ENCODE data around the gene KIAA1671. TPM values are rescaled to one million over a fixed set of nuclear protein-coding genes. Genes with fewer than 3 reads are reported as not detected.
A peak's percentile ranks its signal among the peaks of the same experiment; 100 is the strongest.

KIAA1671 gene
- total and polyA plus RNA-seq, 2 of the 13 experiments (the other 11 are each of a cell fraction or from before 2014, with no cell fraction given), result 13.5 to 13.6 TPM

DNA sequence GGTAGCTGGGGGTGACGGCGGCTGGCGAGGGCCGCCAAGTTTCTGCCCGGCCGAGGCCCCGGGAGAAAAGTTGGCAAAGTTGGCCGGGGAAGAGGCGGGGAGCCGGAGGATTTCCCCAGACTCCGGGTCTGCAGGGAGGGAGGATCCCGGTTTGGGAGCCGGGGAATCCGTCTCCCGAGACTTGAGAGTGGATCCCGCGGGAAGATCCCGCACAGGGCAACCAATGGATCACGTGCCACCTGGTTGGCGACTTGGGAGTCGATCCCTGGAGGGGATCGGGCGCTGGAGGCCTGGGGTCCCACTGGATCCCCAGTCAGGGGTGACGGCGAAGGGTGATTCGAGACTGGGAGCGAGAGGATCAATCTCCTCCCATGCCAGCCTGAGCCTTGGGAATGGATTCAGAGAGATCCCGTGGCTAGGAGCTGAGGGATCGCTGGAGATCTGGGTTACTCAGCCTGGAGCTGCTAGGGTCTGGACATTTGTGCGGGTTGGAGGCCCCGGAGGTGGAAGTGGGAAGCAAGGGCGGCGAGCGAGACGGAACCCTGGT, 394 bp downstream of the KIAA1671 start (continued):
- TF ChIP-seq, protein P1, sequence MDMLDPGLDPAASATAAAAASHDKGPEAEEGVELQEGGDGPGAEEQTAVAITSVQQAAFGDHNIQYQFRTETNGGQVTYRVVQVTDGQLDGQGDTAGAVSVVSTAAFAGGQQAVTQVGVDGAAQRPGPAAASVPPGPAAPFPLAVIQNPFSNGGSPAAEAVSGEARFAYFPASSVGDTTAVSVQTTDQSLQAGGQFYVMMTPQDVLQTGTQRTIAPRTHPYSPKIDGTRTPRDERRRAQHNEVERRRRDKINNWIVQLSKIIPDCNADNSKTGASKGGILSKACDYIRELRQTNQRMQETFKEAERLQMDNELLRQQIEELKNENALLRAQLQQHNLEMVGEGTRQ (IDR thresholded peaks at IDR 0.05; ENCODE audit: low read depth, low read length), result peak; percentile 65
- TF ChIP-seq, protein P1 (CRISPR knock-in tag; IDR thresholded peaks at IDR 0.05; ENCODE audit: borderline replicate concordance), result peak; percentile 79; the same call in 1 of the 2 replicates
- peak; percentile 33; the same call in 1 of the 2 replicates for TF ChIP-seq PHF8 (CRISPR knock-in tag; IDR thresholded peaks at IDR 0.05)
- TF ChIP-seq, protein P2, sequence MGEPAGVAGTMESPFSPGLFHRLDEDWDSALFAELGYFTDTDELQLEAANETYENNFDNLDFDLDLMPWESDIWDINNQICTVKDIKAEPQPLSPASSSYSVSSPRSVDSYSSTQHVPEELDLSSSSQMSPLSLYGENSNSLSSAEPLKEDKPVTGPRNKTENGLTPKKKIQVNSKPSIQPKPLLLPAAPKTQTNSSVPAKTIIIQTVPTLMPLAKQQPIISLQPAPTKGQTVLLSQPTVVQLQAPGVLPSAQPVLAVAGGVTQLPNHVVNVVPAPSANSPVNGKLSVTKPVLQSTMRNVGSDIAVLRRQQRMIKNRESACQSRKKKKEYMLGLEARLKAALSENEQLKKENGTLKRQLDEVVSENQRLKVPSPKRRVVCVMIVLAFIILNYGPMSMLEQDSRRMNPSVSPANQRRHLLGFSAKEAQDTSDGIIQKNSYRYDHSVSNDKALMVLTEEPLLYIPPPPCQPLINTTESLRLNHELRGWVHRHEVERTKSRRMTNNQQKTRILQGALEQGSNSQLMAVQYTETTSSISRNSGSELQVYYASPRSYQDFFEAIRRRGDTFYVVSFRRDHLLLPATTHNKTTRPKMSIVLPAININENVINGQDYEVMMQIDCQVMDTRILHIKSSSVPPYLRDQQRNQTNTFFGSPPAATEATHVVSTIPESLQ (CRISPR knock-in tag; conservative IDR thresholded peaks at IDR 0.05), result no peak
- peak; percentile 39 for TF ChIP-seq AGO1 (IDR thresholded peaks at IDR 0.05; ENCODE audit: low read depth, low read length, poor library complexity, severe bottlenecking)
- TF ChIP-seq MTF1 (CRISPR knock-in tag; IDR thresholded peaks at IDR 0.05), result 0 out of 2 replicates have a peak, but pooled peaks have one; percentile 55
- TF ChIP-seq, protein P3, sequence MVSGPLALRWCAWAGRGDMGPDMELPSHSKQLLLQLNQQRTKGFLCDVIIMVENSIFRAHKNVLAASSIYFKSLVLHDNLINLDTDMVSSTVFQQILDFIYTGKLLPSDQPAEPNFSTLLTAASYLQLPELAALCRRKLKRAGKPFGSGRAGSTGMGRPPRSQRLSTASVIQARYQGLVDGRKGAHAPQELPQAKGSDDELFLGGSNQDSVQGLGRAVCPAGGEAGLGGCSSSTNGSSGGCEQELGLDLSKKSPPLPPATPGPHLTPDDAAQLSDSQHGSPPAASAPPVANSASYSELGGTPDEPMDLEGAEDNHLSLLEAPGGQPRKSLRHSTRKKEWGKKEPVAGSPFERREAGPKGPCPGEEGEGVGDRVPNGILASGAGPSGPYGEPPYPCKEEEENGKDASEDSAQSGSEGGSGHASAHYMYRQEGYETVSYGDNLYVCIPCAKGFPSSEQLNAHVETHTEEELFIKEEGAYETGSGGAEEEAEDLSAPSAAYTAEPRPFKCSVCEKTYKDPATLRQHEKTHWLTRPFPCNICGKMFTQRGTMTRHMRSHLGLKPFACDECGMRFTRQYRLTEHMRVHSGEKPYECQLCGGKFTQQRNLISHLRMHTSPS (CRISPR knock-in tag; IDR thresholded peaks at IDR 0.05; ENCODE audit: low read depth), result no peak
- TF ChIP-seq, protein P4, sequence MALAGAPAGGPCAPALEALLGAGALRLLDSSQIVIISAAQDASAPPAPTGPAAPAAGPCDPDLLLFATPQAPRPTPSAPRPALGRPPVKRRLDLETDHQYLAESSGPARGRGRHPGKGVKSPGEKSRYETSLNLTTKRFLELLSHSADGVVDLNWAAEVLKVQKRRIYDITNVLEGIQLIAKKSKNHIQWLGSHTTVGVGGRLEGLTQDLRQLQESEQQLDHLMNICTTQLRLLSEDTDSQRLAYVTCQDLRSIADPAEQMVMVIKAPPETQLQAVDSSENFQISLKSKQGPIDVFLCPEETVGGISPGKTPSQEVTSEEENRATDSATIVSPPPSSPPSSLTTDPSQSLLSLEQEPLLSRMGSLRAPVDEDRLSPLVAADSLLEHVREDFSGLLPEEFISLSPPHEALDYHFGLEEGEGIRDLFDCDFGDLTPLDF (CRISPR knock-in tag; IDR thresholded peaks at IDR 0.05), result 0 out of 2 replicates have a peak, but pooled peaks have one; percentile 39
- no peak for TF ChIP-seq TOPORS (CRISPR knock-in tag; IDR thresholded peaks at IDR 0.05)
- 0 out of 2 replicates have a peak, but pooled peaks have one; percentile 20 for TF ChIP-seq POLR2G (IDR thresholded peaks at IDR 0.05; ENCODE audit: low read depth, low read length)
- peak; percentile 46; the same call in 1 of the 2 replicates for TF ChIP-seq CHCHD3 (CRISPR knock-in tag; IDR thresholded peaks at IDR 0.05)
- TF ChIP-seq ZNF766 (CRISPR knock-in tag; IDR thresholded peaks at IDR 0.05; ENCODE audit: borderline replicate concordance), result peak; percentile 66
- TF ChIP-seq FOXC1 (CRISPR knock-in tag; IDR thresholded peaks at IDR 0.05; ENCODE audit: borderline replicate concordance), result peak; percentile 48; the same call in 1 of the 2 replicates
- TF ChIP-seq, protein P5, sequence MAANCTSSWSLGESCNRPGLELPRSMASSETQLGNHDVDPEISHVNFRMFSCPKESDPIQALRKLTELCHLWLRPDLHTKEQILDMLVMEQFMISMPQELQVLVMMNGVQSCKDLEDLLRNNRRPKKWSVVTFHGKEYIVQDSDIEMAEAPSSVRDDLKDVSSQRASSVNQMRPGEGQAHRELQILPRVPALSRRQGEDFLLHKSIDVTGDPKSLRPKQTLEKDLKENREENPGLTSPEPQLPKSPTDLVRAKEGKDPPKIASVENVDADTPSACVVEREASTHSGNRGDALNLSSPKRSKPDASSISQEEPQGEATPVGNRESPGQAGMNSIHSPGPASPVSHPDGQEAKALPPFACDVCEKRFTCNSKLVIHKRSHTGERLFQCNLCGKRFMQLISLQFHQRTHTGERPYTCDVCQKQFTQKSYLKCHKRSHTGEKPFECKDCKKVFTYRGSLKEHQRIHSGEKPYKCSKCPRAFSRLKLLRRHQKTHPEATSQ (CRISPR knock-in tag; IDR thresholded peaks at IDR 0.05; ENCODE audit: borderline replicate concordance), result 0 out of 2 replicates have a peak, but pooled peaks have one; percentile 37
- 0 out of 2 replicates have a peak, but pooled peaks have one; percentile 44 for TF ChIP-seq ZNF747 (CRISPR knock-in tag; IDR thresholded peaks at IDR 0.05; ENCODE audit: borderline replicate concordance)
- no peak for TF ChIP-seq RARG (CRISPR knock-in tag; IDR thresholded peaks at IDR 0.05; ENCODE audit: low read depth)
- TF ChIP-seq ZNF614 (CRISPR knock-in tag; IDR thresholded peaks at IDR 0.05; ENCODE audit: borderline replicate concordance), result no peak
- TF ChIP-seq, protein P6, sequence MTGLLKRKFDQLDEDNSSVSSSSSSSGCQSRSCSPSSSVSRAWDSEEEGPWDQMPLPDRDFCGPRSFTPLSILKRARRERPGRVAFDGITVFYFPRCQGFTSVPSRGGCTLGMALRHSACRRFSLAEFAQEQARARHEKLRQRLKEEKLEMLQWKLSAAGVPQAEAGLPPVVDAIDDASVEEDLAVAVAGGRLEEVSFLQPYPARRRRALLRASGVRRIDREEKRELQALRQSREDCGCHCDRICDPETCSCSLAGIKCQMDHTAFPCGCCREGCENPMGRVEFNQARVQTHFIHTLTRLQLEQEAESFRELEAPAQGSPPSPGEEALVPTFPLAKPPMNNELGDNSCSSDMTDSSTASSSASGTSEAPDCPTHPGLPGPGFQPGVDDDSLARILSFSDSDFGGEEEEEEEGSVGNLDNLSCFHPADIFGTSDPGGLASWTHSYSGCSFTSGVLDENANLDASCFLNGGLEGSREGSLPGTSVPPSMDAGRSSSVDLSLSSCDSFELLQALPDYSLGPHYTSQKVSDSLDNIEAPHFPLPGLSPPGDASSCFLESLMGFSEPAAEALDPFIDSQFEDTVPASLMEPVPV (CRISPR knock-in tag; IDR thresholded peaks at IDR 0.05), result 0 out of 2 replicates have a peak, but pooled peaks have one; percentile 23
